ENCODE results near the gene KBTBD13.

GRCh38 chr15:65038428-65038827, 38.1 kb upstream of the KBTBD13 start:
- no peak for TF ChIP-seq CTCF (conservative IDR thresholded peaks at IDR 0.05 in 1 of 2, IDR thresholded peaks at IDR 0.05 in 1 of 2; ENCODE audit: extremely low read depth in 1 of 2, insufficient read depth in 1 of 2, low read depth in 1 of 2, low read length in 2 of 2)
- TF ChIP-seq EZH2 (IDR thresholded peaks at IDR 0.05; ENCODE audit: borderline replicate concordance, low read length), result no peak
